ENCODE measurements around the gene TADA3. TPM values are rescaled to one million over a fixed set of nuclear protein-coding genes. Genes with fewer than 3 reads are reported as not detected.

Gene TADA3, protein sequence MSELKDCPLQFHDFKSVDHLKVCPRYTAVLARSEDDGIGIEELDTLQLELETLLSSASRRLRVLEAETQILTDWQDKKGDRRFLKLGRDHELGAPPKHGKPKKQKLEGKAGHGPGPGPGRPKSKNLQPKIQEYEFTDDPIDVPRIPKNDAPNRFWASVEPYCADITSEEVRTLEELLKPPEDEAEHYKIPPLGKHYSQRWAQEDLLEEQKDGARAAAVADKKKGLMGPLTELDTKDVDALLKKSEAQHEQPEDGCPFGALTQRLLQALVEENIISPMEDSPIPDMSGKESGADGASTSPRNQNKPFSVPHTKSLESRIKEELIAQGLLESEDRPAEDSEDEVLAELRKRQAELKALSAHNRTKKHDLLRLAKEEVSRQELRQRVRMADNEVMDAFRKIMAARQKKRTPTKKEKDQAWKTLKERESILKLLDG
- total RNA-seq: 10 to 100 TPM; 13.2 to 28.0 (median 18.4) TPM
- 10 to 100 TPM; 22.0 to 29.1 TPM for polyA plus RNA-seq

DNA sequence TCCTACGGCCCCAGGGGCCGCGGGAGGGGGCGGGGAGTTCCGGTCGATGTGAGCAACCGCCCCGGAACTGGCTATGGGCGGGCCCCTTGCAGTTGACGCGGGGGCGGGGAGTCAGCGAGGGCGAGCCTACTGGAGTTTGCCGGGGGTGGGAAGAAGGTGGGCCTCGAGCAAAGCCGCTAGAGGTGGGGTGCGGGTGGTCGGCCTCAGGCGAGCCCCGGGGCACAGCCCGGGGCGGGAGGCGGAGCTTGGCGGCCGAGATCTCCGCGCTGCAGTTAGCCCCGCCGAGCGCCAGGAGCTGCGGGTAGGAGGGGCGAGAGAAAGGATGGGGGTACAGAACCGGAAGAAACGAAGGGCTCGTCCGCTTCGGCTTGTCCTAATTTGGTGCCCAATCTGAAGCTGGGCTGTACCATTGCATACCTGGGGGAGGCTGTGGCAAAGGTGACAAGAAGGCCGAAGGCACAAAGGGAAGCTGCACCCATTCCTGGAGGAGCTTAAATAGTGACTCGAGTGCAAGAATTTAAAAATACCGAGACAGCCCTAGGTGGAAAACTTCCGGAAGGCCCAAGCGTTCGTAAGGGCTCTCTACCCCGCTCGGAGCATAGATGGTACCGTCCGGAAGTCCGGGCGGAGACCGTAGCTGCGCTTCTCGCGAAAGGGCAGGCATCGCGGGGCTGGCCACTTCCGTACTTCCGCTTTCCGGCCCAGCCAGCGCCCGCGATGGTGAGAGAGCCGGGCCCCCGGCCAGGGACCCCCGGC, at the start of gene TADA3, which contains the start of gene ARPC4:
Gene TADA3, minus strand, starts transcription at position 69 of the 756 bp plus-strand sequence. CDS start 1,007 bp downstream, outside the sequence.
Gene ARPC4, plus strand, starts transcription at position 678 of the 756 bp plus-strand sequence. Its CDS starts 40 bp downstream, at position 718.
- TF ChIP-seq, protein P1, sequence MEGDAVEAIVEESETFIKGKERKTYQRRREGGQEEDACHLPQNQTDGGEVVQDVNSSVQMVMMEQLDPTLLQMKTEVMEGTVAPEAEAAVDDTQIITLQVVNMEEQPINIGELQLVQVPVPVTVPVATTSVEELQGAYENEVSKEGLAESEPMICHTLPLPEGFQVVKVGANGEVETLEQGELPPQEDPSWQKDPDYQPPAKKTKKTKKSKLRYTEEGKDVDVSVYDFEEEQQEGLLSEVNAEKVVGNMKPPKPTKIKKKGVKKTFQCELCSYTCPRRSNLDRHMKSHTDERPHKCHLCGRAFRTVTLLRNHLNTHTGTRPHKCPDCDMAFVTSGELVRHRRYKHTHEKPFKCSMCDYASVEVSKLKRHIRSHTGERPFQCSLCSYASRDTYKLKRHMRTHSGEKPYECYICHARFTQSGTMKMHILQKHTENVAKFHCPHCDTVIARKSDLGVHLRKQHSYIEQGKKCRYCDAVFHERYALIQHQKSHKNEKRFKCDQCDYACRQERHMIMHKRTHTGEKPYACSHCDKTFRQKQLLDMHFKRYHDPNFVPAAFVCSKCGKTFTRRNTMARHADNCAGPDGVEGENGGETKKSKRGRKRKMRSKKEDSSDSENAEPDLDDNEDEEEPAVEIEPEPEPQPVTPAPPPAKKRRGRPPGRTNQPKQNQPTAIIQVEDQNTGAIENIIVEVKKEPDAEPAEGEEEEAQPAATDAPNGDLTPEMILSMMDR (IDR thresholded peaks at IDR 0.05): no peak
- ATAC-seq: peak; percentile 93 to 98 (median 95)
- no peak for FAIRE-seq

DNA sequence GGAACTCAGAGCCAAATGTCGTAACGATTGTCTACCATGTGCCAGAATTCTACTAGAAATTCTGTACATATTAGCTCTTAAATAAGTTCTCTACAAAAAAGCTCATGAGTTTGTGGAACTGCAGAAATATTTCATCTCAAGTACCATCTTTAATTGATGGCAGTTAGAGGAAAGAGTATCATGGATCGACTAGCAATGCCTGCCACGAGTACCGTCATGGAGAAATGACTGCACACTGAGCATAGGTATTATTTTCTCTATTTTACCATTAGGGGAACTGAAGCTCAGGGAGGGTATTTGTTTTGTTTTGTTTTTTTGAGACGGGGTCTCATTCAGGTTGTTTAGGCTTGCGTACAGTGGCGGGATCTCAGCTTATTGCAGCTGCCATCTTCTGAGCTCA, 48.7 kb upstream of the TADA3 start:
- no peak for FAIRE-seq
- H3K36me3 ChIP-seq: peaks cover 0 to 15% (median 0%) of the 10 kb centered on the region in 3 donors
- WGBS, 2 donors: 83 to 84% methylated on average over 8 of the region's 8 CpGs
- peaks cover 0 to 15% (median 5%) of the 10 kb centered on the region in 3 donors for H3K4me1 ChIP-seq
- no peaks in the 10 kb centered on the region for H3K27me3 ChIP-seq
- no peak overlapping the region for H3K4me3 ChIP-seq
- intact Hi-C loops (cut with DNase I): no loop called here
- no peak overlapping the region for H3K27ac ChIP-seq
- H3K9me3 ChIP-seq: no peaks in the 10 kb centered on the region
- no peak for ATAC-seq
- TF ChIP-seq, protein P1 (IDR thresholded peaks at IDR 0.05): no peak
- no peak for DNase-seq

More for the DNA sequence above, at the start of gene TADA3, which contains the start of gene ARPC4:
- Histone ChIP-seq H3K36me3 (peaks cover 0 to 4% (median 0%) of the 10 kb centered on the region in 3 donors), H3K27me3 (no peaks in the 10 kb centered on the region), H3K4me1 (peaks cover 0 to 13% (median 3%) of the 10 kb centered on the region in 3 donors), H3K9me3 (no peaks in the 10 kb centered on the region), H3K27ac (peak within 1 kb of the TSS; percentile 84 to 90 (median 88)), H3K4me3 (peak within 1 kb of the TSS; percentile 78 to 94 (median 86))
- 0 to 1% methylated on average over 64 to 65 of the region's 65 CpGs for WGBS, 2 donors
- peak; percentile 85 to 94 (median 89) for DNase-seq
- intact Hi-C loops (cut with DNase I): no loop called here

DNA sequence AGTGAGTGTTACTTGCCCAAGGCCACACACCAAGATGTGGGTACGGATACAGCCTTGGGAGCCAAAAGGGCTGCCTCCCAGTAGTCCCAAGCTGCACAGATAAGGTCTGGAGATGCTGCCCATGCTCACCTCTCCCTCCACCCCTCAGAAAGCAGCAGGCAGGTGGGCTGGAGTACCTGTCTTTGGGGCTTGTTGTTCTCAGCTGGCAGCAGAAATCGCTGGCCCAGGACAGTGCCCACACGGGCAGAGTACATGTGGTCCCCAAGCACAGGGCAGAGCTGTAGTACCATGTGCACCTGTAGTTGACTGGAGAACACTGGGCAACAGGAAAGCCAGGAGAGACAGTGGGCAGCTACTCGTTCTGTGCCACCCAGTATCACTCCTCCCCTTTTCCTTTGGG, 46.6 kb upstream of the TADA3 start:
- Histone ChIP-seq H3K27me3 (no peaks in the 10 kb centered on the region), H3K4me3 (no peak overlapping the region), H3K36me3 (peaks cover 0 to 15% (median 0%) of the 10 kb centered on the region in 3 donors), H3K27ac (peak overlapping the region; percentile 47 to 73 (median 66)), H3K4me1 (peaks cover 0 to 15% (median 5%) of the 10 kb centered on the region in 3 donors), H3K9me3 (no peaks in the 10 kb centered on the region)
- FAIRE-seq: no peak
- DNase-seq: no peak
- intact Hi-C loops (cut with DNase I): no loop called here
- TF ChIP-seq, protein P1 (IDR thresholded peaks at IDR 0.05): no peak
- no peak for ATAC-seq
- WGBS, 2 donors: 71 to 79% methylated on average over 4 of the region's 4 CpGs

DNA sequence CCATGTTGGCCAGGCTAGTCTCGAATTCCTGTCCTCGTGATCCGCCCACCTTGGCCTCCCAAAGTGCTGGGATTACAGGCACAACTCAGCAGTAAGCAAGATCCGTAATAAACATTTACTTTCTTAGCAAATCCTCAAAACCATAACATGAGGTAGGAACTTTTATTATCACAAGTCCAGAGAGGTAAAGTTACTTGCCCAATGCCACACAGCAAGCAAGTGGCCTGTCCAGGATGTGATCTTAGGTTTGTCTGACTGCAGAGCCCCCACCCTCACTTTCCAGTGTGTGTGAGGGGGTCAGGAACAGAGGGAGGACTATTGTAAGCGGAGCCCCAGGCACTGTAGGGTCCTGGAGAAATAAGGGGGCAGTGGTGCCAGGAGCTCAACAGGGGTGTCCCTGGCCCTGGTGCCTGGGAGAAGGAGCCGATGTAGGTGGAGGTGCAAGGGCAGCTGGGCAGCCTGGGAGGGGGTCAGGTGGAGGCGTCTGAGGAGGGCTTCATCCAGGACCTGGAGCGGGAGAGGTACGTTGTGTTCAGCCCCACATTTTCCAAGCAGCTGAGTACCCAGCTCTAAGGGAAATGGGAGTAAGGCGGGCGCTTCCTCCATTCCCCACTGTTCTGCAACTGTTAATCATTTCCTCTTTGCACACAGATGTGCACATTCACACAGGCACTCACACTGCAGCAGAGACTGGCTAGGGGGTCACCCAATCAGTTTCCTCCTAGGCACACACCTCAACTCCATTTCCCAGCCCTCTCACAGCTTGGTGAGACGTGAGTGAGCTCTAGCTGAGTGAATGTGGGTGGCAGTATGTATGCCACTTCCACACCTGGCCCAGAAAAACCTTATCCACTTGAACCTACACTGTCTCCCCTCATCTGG, 45.7 kb upstream of the TADA3 start:
- FAIRE-seq (no peak), ATAC-seq (peak; percentile 91 to 96 (median 95)), DNase-seq (peak in 4 of 6 donors; percentile 59 to 82 (median 74))
- H3K27ac ChIP-seq: peak overlapping the region; percentile 47 to 73 (median 66)
- no peak overlapping the region for H3K4me3 ChIP-seq
- intact Hi-C loops (cut with DNase I): no loop called here
- peaks cover 0 to 14% (median 5%) of the 10 kb centered on the region in 3 donors for H3K4me1 ChIP-seq
- H3K9me3 ChIP-seq: no peaks in the 10 kb centered on the region
- WGBS, 2 donors: 57 to 61% methylated on average over 12 of the region's 12 CpGs
- peaks cover 0 to 15% (median 0%) of the 10 kb centered on the region in 3 donors for H3K36me3 ChIP-seq
- no peaks in the 10 kb centered on the region for H3K27me3 ChIP-seq
- TF ChIP-seq, protein P1 (IDR thresholded peaks at IDR 0.05): no peak
